ENCODE measurements around the gene FBXO41. TPM values are rescaled to one million over a fixed set of nuclear protein-coding genes. Genes with fewer than 3 reads are reported as not detected.
"Not testable (repeated sequence)": the region's sequence is repeated elsewhere in the genome, so short reads cannot be mapped to it uniquely, and the experiment has no call there.

Gene FBXO41
- total and polyA plus RNA-seq, 7 donors: 0.03 to 0.46 (median 0.15) TPM

- intact Hi-C loops (cut with DNase I): no loop called here
- Histone ChIP-seq H3K9me3 (no peaks in the 10 kb centered on the region), H3K27me3 (ENCODE audit: insufficient read depth in 3 of 3, low read length in 2 of 3) (peaks cover 0 to 39% (median 18%) of the 10 kb centered on the region in 3 donors), H3K36me3 (ENCODE audit: insufficient read depth in 1 of 2, low read depth in 1 of 2) (no peaks in the 10 kb centered on the region), H3K27ac (no peak overlapping the region), H3K4me3 (no peak overlapping the region), H3K4me1 (no peaks in the 10 kb centered on the region)
- WGBS, 3 donors: 82 to 84% (median 82%) methylated on average over 4 of the region's 4 CpGs
- no peak for TF ChIP-seq CTCF (IDR thresholded peaks at IDR 0.05)
- ATAC-seq (no peak), DNase-seq (no peak)
These were observed 19.5 kb downstream of the FBXO41 start for GRCh38 chr2:73264783-73265182.

- Histone ChIP-seq H3K27ac (no peak overlapping the region), H3K36me3 (ENCODE audit: insufficient read depth in 1 of 2, low read depth in 1 of 2) (no peaks in the 10 kb centered on the region), H3K9me3 (no peaks in the 10 kb centered on the region), H3K4me1 (no peaks in the 10 kb centered on the region), H3K4me3 (no peak overlapping the region), H3K27me3 (ENCODE audit: insufficient read depth in 3 of 3, low read length in 2 of 3) (peaks cover 0 to 34% (median 13%) of the 10 kb centered on the region in 3 donors)
- ATAC-seq (no peak), DNase-seq (no peak)
- WGBS, 3 donors: 86 to 88% (median 87%) methylated on average over 12 to 15 of the region's 15 CpGs
- intact Hi-C loops (cut with DNase I): no loop called here
- TF ChIP-seq CTCF (IDR thresholded peaks at IDR 0.05): no peak
These were observed 20.0 kb downstream of the FBXO41 start for GRCh38 chr2:73264332-73264606.

- intact Hi-C loops (cut with DNase I): no loop called here
- Histone ChIP-seq H3K4me3 (no peak overlapping the region), H3K9me3 (no peaks in the 10 kb centered on the region), H3K27ac (no peak overlapping the region), H3K4me1 (no peaks in the 10 kb centered on the region), H3K27me3 (ENCODE audit: insufficient read depth in 3 of 3, low read length in 2 of 3) (peaks cover 0 to 28% (median 12%) of the 10 kb centered on the region in 3 donors), H3K36me3 (ENCODE audit: insufficient read depth in 1 of 2, low read depth in 1 of 2) (no peaks in the 10 kb centered on the region)
- DNase-seq (no peak), ATAC-seq (no peak)
- TF ChIP-seq CTCF (IDR thresholded peaks at IDR 0.05): no peak
- 89 to 92% (median 90%) methylated on average over 13 to 16 of the region's 16 CpGs for WGBS, 3 donors
These were observed 20.5 kb downstream of the FBXO41 start for GRCh38 chr2:73263540-73264331.

- H3K4me1 ChIP-seq; intact Hi-C loops (cut with DNase I); ATAC-seq; H3K4me3 ChIP-seq; H3K27ac ChIP-seq; H3K9me3 ChIP-seq; DNase-seq; H3K36me3 ChIP-seq (ENCODE audit: insufficient read depth in 1 of 2, low read depth in 1 of 2): not testable (repeated sequence)
- WGBS, 3 donors: 88 to 92% (median 89%) methylated on average over 18 of the region's 18 CpGs
- peaks cover 0 to 20% (median 7%) of the 10 kb centered on the region in 3 donors for H3K27me3 ChIP-seq (ENCODE audit: insufficient read depth in 3 of 3, low read length in 2 of 3)
These were observed 21.4 kb downstream of the FBXO41 start for GRCh38 chr2:73262691-73263429.

GRCh38 chr2:73262108-73262651 is 22.1 kb downstream of the FBXO41 start:
- TF ChIP-seq CTCF (IDR thresholded peaks at IDR 0.05): no peak
- Histone ChIP-seq H3K4me3 (no peak overlapping the region), H3K36me3 (ENCODE audit: insufficient read depth in 1 of 2, low read depth in 1 of 2) (no peaks in the 10 kb centered on the region), H3K4me1 (no peaks in the 10 kb centered on the region), H3K9me3 (no peaks in the 10 kb centered on the region), H3K27me3 (ENCODE audit: insufficient read depth in 3 of 3, low read length in 2 of 3) (peaks cover 0 to 13% (median 7%) of the 10 kb centered on the region in 3 donors), H3K27ac (no peak overlapping the region)
- intact Hi-C loops (cut with DNase I): no loop called here
- ATAC-seq (no peak), DNase-seq (no peak)
- WGBS, 3 donors: 88 to 89% (median 88%) methylated on average over 4 of the region's 4 CpGs
